ENCODE data around the gene SGCA.
A peak's percentile ranks its signal among the peaks of the same experiment; 100 is the strongest.

The SGCA gene

GRCh38 chr17:50198026-50198669 lies 32.3 kb downstream of the SGCA start:
- no peak for DNase-seq

GRCh38 chr17:50199211-50199802 lies 33.5 kb downstream of the SGCA start:
- no peak for DNase-seq

DNA sequence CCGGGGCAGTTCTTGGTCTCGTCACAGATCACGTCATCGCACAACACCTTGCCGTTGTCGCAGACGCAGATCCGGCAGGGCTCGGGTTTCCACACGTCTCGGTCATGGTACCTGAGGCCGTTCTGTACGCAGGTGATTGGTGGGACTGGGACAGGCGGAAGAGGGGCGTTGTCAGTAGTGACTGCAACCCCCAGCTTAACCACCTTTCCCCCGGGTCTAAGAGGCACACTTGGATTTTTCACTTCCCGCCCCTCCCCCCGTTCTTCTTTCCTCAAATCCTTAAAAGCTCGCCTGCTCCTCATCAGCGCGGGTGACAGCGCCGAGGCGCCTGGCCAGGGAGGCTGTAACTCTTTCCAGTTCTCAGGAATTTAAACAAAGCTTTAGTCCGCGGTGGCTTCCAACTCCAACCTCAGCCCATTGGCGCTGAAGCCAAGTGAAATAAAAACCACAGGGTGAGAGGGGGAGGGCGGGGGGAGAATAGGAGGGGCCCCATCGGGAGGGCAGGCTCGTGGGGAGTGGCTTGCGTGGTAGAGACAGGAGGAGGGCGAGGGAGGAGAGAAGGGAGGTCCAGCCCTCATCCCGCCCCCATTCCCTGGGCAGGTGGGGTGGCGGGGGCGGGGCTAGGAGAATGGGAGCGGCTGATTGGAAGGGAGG lies 34.1 kb downstream of the SGCA start:
- peak; percentile 89 for DNase-seq

GRCh38 chr17:50200457-50201275 lies 34.9 kb downstream of the SGCA start:
- DNase-seq = peak; percentile 89

- DNase-seq = peak; percentile 64
Observed at GRCh38 chr17:50201276-50201854, 35.6 kb downstream of the SGCA start, which contains the start of gene COL1A1. Gene COL1A1 (minus strand): TSS chr17:50201631. CDS start chr17:50201513, 118 bp downstream.

GRCh38 chr17:50203086-50203485 lies 37.3 kb downstream of the SGCA start:
- DNase-seq = no peak

DNA sequence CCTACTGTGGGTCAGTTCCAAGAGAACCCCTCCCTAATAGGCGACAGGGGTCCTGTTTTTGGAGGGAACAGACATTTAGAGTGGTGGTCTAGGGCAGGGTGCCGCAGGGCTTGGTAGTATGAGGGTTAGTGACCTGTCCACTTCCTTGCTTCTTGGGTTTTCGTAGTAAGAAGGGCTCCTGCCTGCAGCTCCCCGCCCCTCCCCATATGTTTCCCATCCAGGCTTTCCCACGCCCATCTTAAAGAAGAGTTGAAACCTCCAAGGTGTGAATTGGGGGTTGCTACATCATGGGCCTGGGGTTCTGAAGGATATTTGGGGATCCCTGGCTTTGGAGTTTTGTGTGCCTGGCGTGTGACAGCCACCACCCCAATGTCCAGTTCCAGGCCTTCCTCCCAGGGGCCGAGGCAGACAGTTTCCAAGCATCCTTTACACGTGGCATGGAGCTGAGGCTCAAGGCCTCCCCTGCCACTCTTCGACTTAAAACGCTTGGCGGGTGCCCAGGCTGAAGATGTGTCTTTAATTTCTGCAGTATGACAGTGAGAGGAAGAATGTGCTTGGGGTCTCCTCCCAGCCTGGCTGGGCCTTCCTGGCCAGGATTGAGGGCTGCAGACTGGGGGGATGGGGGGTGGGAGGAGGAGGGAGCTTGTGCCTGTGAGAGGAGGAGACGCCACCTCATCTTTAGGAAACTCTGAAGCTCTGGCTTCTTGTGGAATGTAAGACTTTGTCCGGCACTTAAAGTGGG lies 38.0 kb downstream of the SGCA start:
- DNase-seq = peak; percentile 86

- no peak for DNase-seq
Observed at GRCh38 chr17:50204431-50204830, 38.6 kb downstream of the SGCA start.

DNA sequence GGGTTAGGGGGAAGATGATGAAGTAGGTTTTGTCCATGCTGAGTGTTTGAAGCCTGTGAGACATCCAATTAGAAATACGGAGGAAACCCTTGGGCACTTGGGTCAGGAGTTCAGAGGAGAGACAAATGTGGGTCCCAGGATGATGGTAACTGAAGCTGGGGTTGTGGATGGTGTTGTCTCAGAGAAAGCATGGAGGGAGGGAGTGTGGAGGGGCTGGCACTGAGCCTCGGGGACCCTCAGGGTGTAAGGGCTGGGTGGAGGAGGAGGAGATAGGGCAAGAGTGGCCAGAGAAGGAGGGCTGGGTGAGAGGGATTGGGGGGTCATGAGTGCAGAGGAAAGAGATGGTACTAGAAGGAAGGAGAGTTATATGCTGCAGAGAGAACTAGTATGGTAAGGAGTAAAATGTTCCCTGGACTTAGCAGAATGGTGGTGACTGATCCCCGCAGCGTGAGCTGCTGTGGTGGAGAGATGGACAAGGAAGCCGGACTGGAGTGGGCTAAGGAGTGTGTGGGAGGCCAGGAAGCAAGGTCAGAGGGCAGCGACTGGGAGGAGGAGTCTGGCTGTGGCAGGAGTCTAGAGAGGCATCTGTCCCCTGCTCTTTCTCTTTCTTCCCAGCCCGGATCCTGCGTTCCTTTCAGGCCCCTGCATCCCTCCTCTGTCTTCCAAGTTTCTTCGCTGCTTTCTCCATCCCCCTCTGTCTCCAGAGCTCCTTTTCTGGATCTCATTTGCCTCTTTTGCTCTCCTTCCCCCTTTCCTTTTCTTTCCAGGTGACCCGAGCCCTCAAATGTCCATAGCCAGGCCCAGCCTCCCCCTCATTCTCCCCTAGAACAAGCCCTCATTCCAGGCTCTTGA lies 39.5 kb downstream of the SGCA start:
- DNase-seq = no peak

DNA sequence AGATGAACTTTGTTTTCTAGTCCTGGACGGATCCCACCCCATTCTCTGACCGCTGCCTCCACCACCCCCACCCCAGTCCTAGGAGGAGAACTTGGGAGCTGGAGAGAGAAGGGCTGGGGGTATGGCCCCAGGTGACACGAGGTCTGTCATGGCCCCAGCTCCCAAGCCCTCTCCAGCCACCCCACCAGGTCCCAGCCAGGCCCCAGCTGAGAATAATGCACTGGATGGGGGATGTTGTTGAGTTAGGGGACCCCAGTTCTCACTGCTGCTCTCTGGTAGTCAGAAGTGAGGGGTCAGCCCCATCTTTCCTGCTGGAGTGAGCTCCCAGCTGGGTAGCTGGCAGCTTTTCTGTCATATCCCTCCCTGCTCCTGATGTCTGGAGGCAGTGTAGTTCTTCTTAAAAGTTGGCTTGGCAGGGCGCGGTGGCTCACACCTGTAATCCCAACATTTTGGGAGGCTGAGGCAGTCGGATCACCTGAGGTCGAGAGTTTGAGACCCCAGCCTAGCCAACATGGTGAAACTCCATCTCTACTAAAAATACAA lies 40.2 kb downstream of the SGCA start:
- DNase-seq = no peak

DNA sequence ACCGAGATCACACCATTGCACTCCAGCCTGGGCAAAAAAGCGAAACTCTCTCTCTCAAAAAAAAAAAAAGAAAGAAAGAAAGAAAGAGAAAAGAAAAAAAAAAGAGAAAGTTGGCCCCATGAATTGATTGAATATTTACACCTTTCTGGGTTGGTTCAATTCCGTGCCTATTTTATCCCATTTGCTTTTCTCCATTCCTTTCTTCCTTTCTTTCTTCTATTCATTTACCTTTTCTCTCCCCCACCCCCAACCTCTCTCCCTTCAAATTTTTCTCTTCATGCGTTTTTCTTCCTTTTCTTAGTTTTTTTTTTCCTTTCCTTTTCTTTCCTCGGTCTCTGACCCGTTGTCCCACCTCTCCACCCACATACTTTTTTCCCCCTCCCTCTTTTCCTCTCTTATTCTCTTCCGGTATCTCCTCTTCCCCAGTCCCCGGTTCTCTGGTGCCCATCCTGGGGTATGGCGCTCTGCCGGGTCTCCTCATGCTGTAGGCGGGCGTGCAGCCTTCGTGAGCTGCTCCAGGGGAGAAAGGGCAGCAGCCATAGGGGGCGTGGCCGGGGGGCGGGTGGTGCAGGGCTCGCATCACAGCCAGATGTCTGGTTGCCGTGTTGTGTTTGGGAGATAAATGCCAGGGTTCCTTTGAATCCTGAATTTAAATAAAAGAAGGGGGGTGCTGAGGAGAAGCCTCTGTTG lies 40.9 kb downstream of the SGCA start:
- DNase-seq = no peak

- no peak for DNase-seq
Observed at GRCh38 chr17:50207315-50207714, 41.5 kb downstream of the SGCA start.

GRCh38 chr17:50207792-50208567 lies 42.2 kb downstream of the SGCA start:
- DNase-seq = no peak

GRCh38 chr17:50208611-50209061 lies 42.8 kb downstream of the SGCA start:
- DNase-seq = no peak

DNA sequence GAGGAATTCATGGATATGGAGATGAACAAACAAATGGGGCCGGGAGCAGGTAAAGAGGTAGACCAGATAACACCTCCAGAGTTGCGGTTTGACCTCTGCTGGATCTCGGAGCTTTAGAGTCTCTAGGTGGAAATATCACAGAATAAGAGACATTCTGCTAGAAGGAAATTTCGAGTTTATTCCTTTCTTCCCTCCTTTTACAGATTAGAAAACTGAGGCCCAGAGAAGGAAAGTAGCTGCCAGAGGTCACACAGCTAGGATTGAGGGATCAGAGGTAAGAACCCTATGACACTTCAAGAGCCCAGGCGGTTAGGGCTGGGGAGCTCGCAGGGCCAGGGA lies 43.3 kb downstream of the SGCA start:
- no peak for DNase-seq

DNA sequence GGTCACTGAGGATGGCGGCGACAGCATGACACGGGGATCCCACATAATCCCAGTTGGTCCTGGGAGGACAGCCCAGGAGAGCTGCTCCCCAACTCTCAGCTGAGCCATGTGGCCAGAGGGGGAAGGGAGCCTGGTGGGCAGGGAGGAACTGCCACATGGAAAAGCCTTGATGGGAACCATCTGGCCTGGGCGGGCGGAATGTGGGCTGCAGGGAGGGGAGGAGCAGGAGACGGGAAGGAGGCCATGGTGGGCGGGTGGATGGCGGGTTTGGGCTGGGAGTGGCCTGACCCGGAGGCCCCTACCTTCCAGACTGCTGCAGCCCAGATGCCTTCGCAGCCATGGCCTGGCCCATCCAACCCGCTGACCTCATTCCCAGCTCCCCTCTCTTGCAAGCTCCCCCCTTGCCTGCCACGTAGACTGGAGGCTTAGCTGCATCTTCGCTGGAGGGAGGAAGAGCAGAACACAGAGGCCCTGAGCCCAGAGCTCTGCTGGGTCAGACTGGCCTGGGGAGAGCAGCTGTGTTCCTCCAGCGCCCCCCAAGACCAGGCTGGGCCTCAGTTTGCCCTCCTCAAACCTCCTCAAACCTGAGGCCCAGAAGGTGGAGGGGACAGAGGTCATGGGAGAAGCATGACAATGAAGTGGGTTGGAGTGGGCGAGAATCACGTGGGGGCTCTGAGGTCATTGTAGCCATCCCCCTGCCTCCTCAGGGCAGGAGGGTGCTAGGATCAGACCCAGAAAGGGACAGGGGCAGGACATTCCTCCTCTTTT lies 43.9 kb downstream of the SGCA start:
- peak; percentile 94 for DNase-seq

GRCh38 chr17:50210240-50211225 lies 44.7 kb downstream of the SGCA start:
- DNase-seq = peak; percentile 88
